K562 (cell line): ENCODE data around the gene GALNT17. TPM values are rescaled to one million over a fixed set of nuclear protein-coding genes. Genes with fewer than 3 reads are reported as not detected.

ENCODE experiments used
- ATAC-seq: fragments of 200-7000 bp; cut with Tn5 transposase; 3 replicates; pipeline ENCODE4 v1.9.1; 2020; ENCODE audit warnings: moderate library complexity
- BruUV-seq: library from RNA; stranded (reverse); fragments of 400-500 nt; replicated peaks from 2 replicates; lab custom pipeline; 2021; lab: Mats Ljungman, UMichigan
- CTCF ChIA-PET: fragments of 300-600 bp; formaldehyde crosslinking; extraction: SDS; loops from one replicate; lab custom pipeline; 2021; ENCODE audit warnings: low intra/inter-chr PET ratio; lab: Yijun Ruan, JAX
- POLR2A ChIA-PET: fragments of 300-600, 350-650 bp; sonication (Branson Sonifier 250); formaldehyde crosslinking; extraction: SDS; loops from one replicate; lab custom pipeline; 2021; ENCODE audit warnings: antibody characterized with exemption, inconsistent platforms; lab: Yijun Ruan, JAX
- DNase-seq, 4 experiments: peaks; one replicate each; pipeline versions ENCODE4 v3.0.0 to v3.0.0-alpha.2; 2011 to 2018; ENCODE audit warnings: low spot score in 3 of 4, mixed read lengths in 3 of 4; ENCODE audit errors: extremely low read depth in 1 of 4
- FAIRE-seq: peaks from 2 replicates; lab custom pipeline; 2011; peaks lifted over from hg19 to GRCh38; lab: Jason Lieb, UNC
- H2AFZ ChIP-seq: 2 replicates; pipeline ENCODE4 v1.6.0; 2011; ENCODE audit warnings: low read depth, low read length, control low read depth, inconsistent platforms
- H3K27ac ChIP-seq: fragments of 200-600 bp; 3 replicates; pipeline ENCODE4 v1.8.0; 2011; ENCODE audit warnings: low read depth, mild to moderate bottlenecking, control low read depth, inconsistent platforms, low read length, moderate library complexity, mixed read lengths; ENCODE audit errors: extremely low read depth
- H3K27me3 ChIP-seq, 2 experiments: fragments of 300-600 bp in 1 of 2; 2 replicates in 1 of 2; 3 replicates in 1 of 2; pipeline versions ENCODE4 v1.6.0 to v1.8.0; 2011; ENCODE audit warnings: inconsistent platforms in 2 of 2, low read length in 2 of 2, mild to moderate bottlenecking in 1 of 2, mixed read lengths in 1 of 2, moderate library complexity in 1 of 2; ENCODE audit not compliant: control insufficient read depth in 2 of 2, insufficient read depth in 2 of 2
- H3K36me3 ChIP-seq: fragments of 300-600 bp; 3 replicates; pipeline ENCODE4 v1.8.0; 2011; ENCODE audit warnings: mild to moderate bottlenecking, low read length, inconsistent platforms; ENCODE audit not compliant: control insufficient read depth, insufficient read depth
- H3K4me1 ChIP-seq, 2 experiments: fragments of 200-600 bp in 1 of 2; replicated peaks in 1 of 2; 2 replicates in 1 of 2; 3 replicates in 1 of 2; pipeline versions ENCODE4 v1.5.1 to v1.8.0; 2011; ENCODE audit warnings: inconsistent platforms in 2 of 2, low read length in 2 of 2, mild to moderate bottlenecking in 1 of 2, mixed read lengths in 1 of 2, moderate library complexity in 1 of 2; ENCODE audit not compliant: control insufficient read depth in 2 of 2, insufficient read depth in 2 of 2
- H3K4me2 ChIP-seq: 2 replicates; pipeline ENCODE4 v1.6.1; 2011; ENCODE audit warnings: low read length, control low read depth, inconsistent platforms, mixed read lengths; ENCODE audit not compliant: insufficient read depth
- H3K4me3 ChIP-seq: fragments of 200-600 bp; sonication (generic), shearing (Covaris generic); 2 replicates; pipeline ENCODE4 v1.5.1; 2016; ENCODE audit warnings: control low read depth, inconsistent platforms
- H3K79me2 ChIP-seq: fragments of 200-600 bp; 3 replicates; pipeline ENCODE4 v1.8.0; 2011; ENCODE audit warnings: low read length, inconsistent platforms; ENCODE audit not compliant: control insufficient read depth, insufficient read depth
- H3K9ac ChIP-seq, 2 experiments: 2 replicates each; pipeline versions ENCODE4 v1.6.0 to v1.6.1; 2011; ENCODE audit warnings: low read depth in 2 of 2, low read length in 2 of 2, control low read depth in 1 of 2, inconsistent platforms in 1 of 2, mild to moderate bottlenecking in 1 of 2, mixed read lengths in 1 of 2; ENCODE audit not compliant: insufficient read depth in 1 of 2
- H3K9me1 ChIP-seq: one replicate; pipeline ENCODE4 v1.6.0; 2011; ENCODE audit warnings: inconsistent platforms, mild to moderate bottlenecking, low read length, moderate library complexity; ENCODE audit not compliant: control insufficient read depth, insufficient read depth
- H3K9me3 ChIP-seq: replicated peaks from 2 replicates; pipeline ENCODE4 v1.5.1; 2011; ENCODE audit warnings: low read depth, low read length, inconsistent platforms; ENCODE audit not compliant: control insufficient read depth, insufficient read depth
- H4K20me1 ChIP-seq: replicated peaks from 2 replicates; pipeline ENCODE4 v1.6.1; 2011; ENCODE audit warnings: low read length, inconsistent platforms, mixed read lengths; ENCODE audit not compliant: control insufficient read depth, insufficient read depth
- ARID2 ChIP-seq: fragments of 450-650 bp; IDR thresholded peaks from 2 replicates; pipeline ENCODE4 v1.6.1; 2017; ENCODE audit warnings: antibody characterized with exemption, mild to moderate bottlenecking
- ARID3A ChIP-seq: IDR thresholded peaks from 2 replicates; pipeline ENCODE4 v1.6.1; 2012; ENCODE audit warnings: low read depth, low read length, improper control_type of control experiment, borderline replicate concordance
- FOXO4 ChIP-seq: fragments of 450-650 bp; formaldehyde crosslinking; IDR thresholded peaks from 2 replicates; pipeline ENCODE4 v1.4.0; 2020; ENCODE audit warnings: mild to moderate bottlenecking, moderate library complexity
- GTF2A2 ChIP-seq: IDR thresholded peaks from 2 replicates; pipeline ENCODE4 v1.6.1; 2016; ENCODE audit warnings: mild to moderate bottlenecking, missing genetic modification characterization, missing compliant biosample characterization
- KDM5B ChIP-seq: fragments of 200-600 bp; sonication (generic); IDR thresholded peaks from 2 replicates; pipeline ENCODE4 v1.6.1; 2012; ENCODE audit warnings: low read depth, mild to moderate bottlenecking, moderate library complexity, low read length, control low read depth, inconsistent platforms; ENCODE audit not compliant: insufficient replicate concordance
- MEF2D ChIP-seq: conservative IDR thresholded peaks from 2 replicates; pipeline ENCODE4 v1.6.1; 2016; ENCODE audit warnings: low read depth, missing genetic modification characterization, missing compliant biosample characterization
- NFYB ChIP-seq: IDR thresholded peaks from 2 replicates; pipeline ENCODE4 v1.6.1; 2011; ENCODE audit warnings: mild to moderate bottlenecking, moderate library complexity; ENCODE audit not compliant: insufficient read length; ENCODE audit errors: extremely low read depth
- ZNF384 ChIP-seq: IDR thresholded peaks from 2 replicates; pipeline ENCODE4 v1.6.1; 2012; ENCODE audit warnings: low read depth, low read length, improper control_type of control experiment
- WGBS: fragments of 100-300 bp; shearing (Covaris generic); methylation state at CpG from one replicate; pipeline ENCODE4 v1.1.6; 2016; ENCODE audit warnings: low coverage, mixed read lengths; ENCODE audit not compliant: insufficient coverage; ENCODE audit errors: missing lambda C conversion rate; 5-methylcytosine and 5-hydroxymethylcytosine counted together
- in situ Hi-C: fragments of 300-500 bp; cut with MboI; formaldehyde crosslinking; loops from 4 replicates; pipeline ENCODE4 v1.15.0; 2018; ENCODE audit warnings: inconsistent platforms, mixed read lengths
- intact Hi-C: fragments of 100-400 bp; cut with micrococcal nuclease; formaldehyde crosslinking; loops from 2 replicates; pipeline ENCODE4 v1.14.2; 2022
- polyA plus RNA-seq, 8 experiments: library from polyadenylated mRNA; depleted of rRNA in 4 of 8; stranded (reverse) in 5 of 8; unstranded in 3 of 8; fragments of >200 nt; fragmentation: Nextera tagmentation in 2 of 8; fragmentation: Illumina TruSeq in 1 of 8; extraction: Ambion mirVana in 2 of 8; extraction: Trizol in 1 of 8; gene quantifications; 2 replicates each; pipeline versions ENCODE4 v1.2.1 to v1.2.3, GENCODE V29; 2011 to 2014; ENCODE audit warnings: inconsistent platforms in 1 of 8, missing spikeins in 1 of 8
- total RNA-seq, 7 experiments: library from RNA; depleted of rRNA in 6 of 7; stranded (reverse); fragments of >200 nt in 6 of 7; fragmentation: Illumina TruSeq in 2 of 7; extraction: Trizol in 2 of 7; gene quantifications; 2 replicates each; pipeline versions ENCODE4 v1.2.1 to v1.2.3, GENCODE V29; 2011 to 2021; ENCODE audit warnings: low replicate concordance in 1 of 7

The GALNT17 gene
- total and polyA plus RNA-seq, 9 of the 15 experiments (the other 6 are each of a cell fraction or from before 2014, with no cell fraction given): not detected

GRCh38 chr7:71477441-71477840, 345.5 kb downstream of the GALNT17 start:
- Histone ChIP-seq H3K9me1 (no peaks in the 10 kb centered on the region), H3K27ac (no peak overlapping the region), H3K79me2 (no peaks in the 10 kb centered on the region), H3K9me3 (no peaks in the 10 kb centered on the region), H3K36me3 (no peaks in the 10 kb centered on the region), H3K4me1 (no peaks in the 10 kb centered on the region), H3K4me2 (no peak overlapping the region), H2AFZ (no peak overlapping the region), H3K4me3 (no peak overlapping the region), H4K20me1 (no peaks in the 10 kb centered on the region), H3K27me3 (peaks cover 2 to 6% of the 10 kb centered on the region in 2 experiments; a peak in 3 of 5 replicates), H3K9ac (no peak overlapping the region)
- ChIA-PET CTCF (no interaction called here), POLR2A (no interaction called here)
- ATAC-seq: no peak
- no peak for DNase-seq
- intact Hi-C loops: no loop called here
- in situ Hi-C loops: no loop called here
- BruUV-seq: no TSS peak
- FAIRE-seq: no peak
- 0% methylated on average over 7 of the region's 7 CpGs for WGBS
- TF ChIP-seq ARID2: no peak
- no peak for TF ChIP-seq GTF2A2 (tag)
- no peak for TF ChIP-seq MEF2D (tag)
- TF ChIP-seq KDM5B: no peak

GRCh38 chr7:71479231-71479630, 347.3 kb downstream of the GALNT17 start:
- CTCF ChIA-PET: no interaction called here
- Histone ChIP-seq H3K9me1 (no peaks in the 10 kb centered on the region), H2AFZ (no peak overlapping the region), H4K20me1 (no peaks in the 10 kb centered on the region), H3K4me2 (no peak overlapping the region), H3K4me3 (no peak overlapping the region), H3K79me2 (no peaks in the 10 kb centered on the region), H3K9ac (no peak overlapping the region), H3K36me3 (no peaks in the 10 kb centered on the region), H3K27ac (no peak overlapping the region), H3K27me3 (peaks cover 2 to 6% of the 10 kb centered on the region in 2 experiments; a peak in 3 of 5 replicates), H3K9me3 (no peaks in the 10 kb centered on the region), H3K4me1 (no peaks in the 10 kb centered on the region)
- POLR2A ChIA-PET: no interaction called here
- DNase-seq (no peak), ATAC-seq (no peak), FAIRE-seq (no peak)
- in situ Hi-C loops (no loop called here), intact Hi-C loops (no loop called here)
- BruUV-seq: no TSS peak
- 4% methylated on average over 2 of the region's 2 CpGs for WGBS
- TF ChIP-seq ZNF384 (no peak), FOXO4 (no peak), ARID3A (no peak), NFYB (no peak)
